CD4-positive, alpha-beta memory T cell (primary cell): ENCODE data around the gene CEP55. TPM values are rescaled to one million over a fixed set of nuclear protein-coding genes. Genes with fewer than 3 reads are reported as not detected.
"Not testable (repeated sequence)": the region's sequence is repeated elsewhere in the genome, so short reads cannot be mapped to it uniquely, and the experiment has no call there.

Experiments
- CTCF ChIA-PET: fragments of 350-600 bp; sonication (Branson Sonifier 250); formaldehyde crosslinking; loops from one replicate; lab custom pipeline; 2021; ENCODE audit warnings: inconsistent platforms; ENCODE audit not compliant: partially characterized antibody; lab: Charles Lee
- POLR2A ChIA-PET: fragments of 350-600 bp; sonication (Branson Sonifier 250); formaldehyde crosslinking; loops from one replicate; lab custom pipeline; 2021; ENCODE audit not compliant: partially characterized antibody; lab: Charles Lee
- DNase-seq, 5 donors: peaks; one replicate each; pipeline versions ENCODE4 v3.0.0 to v3.0.0-alpha.2; 2020 to 2022; ENCODE audit warnings: mixed read lengths in 1 of 5
- H3K27ac ChIP-seq: one replicate; pipeline ENCODE4 v1.7.0; 2013; ENCODE audit warnings: low read depth, low read length
- H3K27me3 ChIP-seq: 2 replicates; pipeline ENCODE4 v1.7.0; 2013; ENCODE audit warnings: mild to moderate bottlenecking, low read length, moderate library complexity; ENCODE audit not compliant: insufficient read depth
- H3K36me3 ChIP-seq: 2 replicates; pipeline ENCODE4 v1.7.0; 2013; ENCODE audit warnings: mild to moderate bottlenecking, low read length, moderate library complexity; ENCODE audit not compliant: insufficient read depth
- H3K4me1 ChIP-seq: 2 replicates; pipeline ENCODE4 v1.7.0; 2013; ENCODE audit warnings: mild to moderate bottlenecking, low read length, moderate library complexity; ENCODE audit not compliant: insufficient read depth
- H3K4me3 ChIP-seq, 2 donors: one replicate each; pipeline ENCODE4 v1.7.0; 2013; ENCODE audit warnings: low read length in 2 of 2, mild to moderate bottlenecking in 1 of 2
- H3K9me3 ChIP-seq, 2 donors: one replicate each; pipeline ENCODE4 v1.7.0; 2013; ENCODE audit warnings: low read length in 2 of 2, control low read depth in 1 of 2; ENCODE audit not compliant: control insufficient read depth in 1 of 2
- H3K27ac Mint-ChIP-seq, 7 donors: one replicate each; pipeline ENCODE4 v1.8.0; 2020 to 2021; ENCODE audit warnings: mixed read lengths in 7 of 7, mild to moderate bottlenecking in 6 of 7, inconsistent platforms in 3 of 7, moderate library complexity in 3 of 7
- H3K27me3 Mint-ChIP-seq, 2 donors: one replicate each; pipeline ENCODE4 v1.8.0; 2020 to 2021; ENCODE audit warnings: mixed read lengths in 2 of 2
- H3K36me3 Mint-ChIP-seq, 2 donors: one replicate each; pipeline ENCODE4 v1.8.0; 2020 to 2021; ENCODE audit warnings: mixed read lengths in 2 of 2, inconsistent platforms in 1 of 2, mild to moderate bottlenecking in 1 of 2
- H3K4me1 Mint-ChIP-seq, 4 donors: one replicate each; pipeline ENCODE4 v1.8.0; 2020 to 2021; ENCODE audit warnings: mixed read lengths in 4 of 4, mild to moderate bottlenecking in 1 of 4
- H3K4me3 Mint-ChIP-seq, 8 donors: one replicate each; pipeline ENCODE4 v1.8.0; 2020 to 2021; ENCODE audit warnings: mixed read lengths in 8 of 8, mild to moderate bottlenecking in 7 of 8, moderate library complexity in 6 of 8, inconsistent platforms in 3 of 8
- H3K9me3 Mint-ChIP-seq, 8 donors: one replicate each; pipeline ENCODE4 v1.8.0; 2020 to 2021; ENCODE audit warnings: mixed read lengths in 8 of 8, mild to moderate bottlenecking in 5 of 8, inconsistent platforms in 3 of 8, moderate library complexity in 1 of 8
- intact Hi-C: fragments of 100-400 bp; cut with micrococcal nuclease; formaldehyde crosslinking; loops from one replicate; pipeline ENCODE4 v1.15.1; 2023
- polyA plus RNA-seq, 2 donors: library from polyadenylated mRNA; unstranded; fragments of 300-500 nt; fragmentation: Illumina TruSeq; gene quantifications; one replicate each; pipeline ENCODE4 v1.2.3, GENCODE V29; 2021
- total RNA-seq, 2 experiments: library from RNA; stranded (reverse); gene quantifications; one replicate each; pipeline ENCODE4 v1.2.3, GENCODE V29; 2021

The CEP55 gene
- total and polyA plus RNA-seq, 4 experiments from 2014 or later = 0.17 to 0.69 (median 0.33) TPM

DNA sequence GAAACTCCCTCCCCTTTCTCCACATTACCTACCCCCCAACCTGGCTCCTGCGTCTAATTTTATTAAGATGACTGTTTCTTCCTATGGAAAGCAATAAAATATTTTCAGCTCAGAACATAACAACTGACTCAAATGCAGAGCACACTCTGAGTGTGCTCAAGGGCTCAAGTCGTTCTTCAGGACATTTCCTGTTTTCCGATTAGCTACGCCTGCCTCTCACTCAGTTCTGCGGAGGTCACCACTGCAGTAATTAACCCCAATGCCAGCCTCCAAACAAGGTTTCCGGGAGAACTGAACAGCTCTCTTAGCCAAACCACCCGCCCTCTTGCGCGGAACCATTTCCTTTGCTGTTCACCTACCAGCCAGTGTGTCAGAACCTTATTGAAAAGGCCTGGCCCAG is 33.5 kb upstream of the CEP55 start:
- Histone ChIP-seq H3K4me1 (peaks cover 17% of the 10 kb centered on the region), H3K4me3 (no peak overlapping the region), H3K27ac (no peak overlapping the region), H3K27me3 (no peaks in the 10 kb centered on the region), H3K36me3 (no peaks in the 10 kb centered on the region), H3K9me3 (no peaks in the 10 kb centered on the region)
- intact Hi-C loops = no loop called here
- Mint-ChIP-seq H3K9me3 (peaks cover 0 to 2% (median 0%) of the 10 kb centered on the region in 8 donors), H3K27me3 (peaks cover 0 to 2% of the 10 kb centered on the region in 2 donors), H3K4me1 (peaks cover 5 to 23% (median 12%) of the 10 kb centered on the region in 4 donors), H3K36me3 (no peaks in the 10 kb centered on the region), H3K4me3 (peak overlapping the region in 7 of 8 donors; percentile 23 to 63 (median 58)), H3K27ac (peak overlapping the region in 5 of 7 donors; percentile 1 to 47 (median 32))
- POLR2A ChIA-PET = interaction anchor here (0.8 to 1.2 kb wide), 2 partner anchors 49 to 71 kb away, joined by 3 to 4 read pairs; no protein-coding TSS in a partner anchor
- CTCF ChIA-PET = interaction anchor here (1.1 to 1.6 kb wide), 2 partner anchors 19 to 104 kb away, joined by 3 to 11 read pairs; partner anchors contain the start of gene MYOF
- peak in 1 of 5 donors; percentile 2 for DNase-seq

DNA sequence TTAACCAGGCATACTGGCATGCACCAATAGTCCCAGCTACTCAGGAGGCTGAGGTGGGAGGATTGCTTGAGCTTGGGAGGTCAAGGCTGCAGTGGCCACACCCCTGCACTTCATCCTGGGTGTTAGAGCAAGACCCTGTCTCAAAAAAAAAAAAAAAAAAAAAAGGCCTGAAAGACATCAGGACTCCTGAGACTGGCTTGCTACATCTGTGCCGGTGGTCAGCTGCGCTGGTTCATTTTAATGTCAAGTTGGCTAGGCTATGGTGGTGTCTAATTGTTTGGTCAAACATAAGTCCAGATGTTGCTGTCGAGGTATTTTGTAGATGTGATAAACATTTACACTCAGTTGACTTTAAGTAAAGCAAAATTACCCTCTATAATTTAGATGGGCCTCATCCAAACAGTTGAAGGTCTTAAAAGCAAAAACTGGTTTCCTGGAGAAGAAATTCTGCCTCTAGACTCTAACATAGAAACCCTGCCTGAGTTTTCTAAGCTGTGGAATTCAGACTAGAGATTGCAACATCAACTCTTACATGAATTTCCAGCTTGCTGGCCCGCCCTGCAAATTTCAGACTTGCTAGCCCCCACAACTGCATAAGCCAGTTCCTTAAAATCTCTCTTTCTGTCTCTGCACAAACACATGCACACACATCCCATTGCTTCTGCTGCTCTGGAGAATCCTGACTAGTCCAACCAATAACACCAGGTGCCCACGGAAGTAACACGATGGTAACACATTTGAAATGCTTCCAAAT is 32.5 kb upstream of the CEP55 start:
- H3K9me3 Mint-ChIP-seq = peaks cover 0 to 4% (median 0%) of the 10 kb centered on the region in 8 donors
- no peak overlapping the region for H3K27ac Mint-ChIP-seq
- peaks cover 0 to 2% of the 10 kb centered on the region in 2 donors for H3K27me3 Mint-ChIP-seq
- H3K4me1 Mint-ChIP-seq = peaks cover 5 to 23% (median 12%) of the 10 kb centered on the region in 4 donors
- no peak overlapping the region for H3K27ac ChIP-seq
- intact Hi-C loops = no loop called here
- no peak overlapping the region for H3K4me3 ChIP-seq
- DNase-seq = no peak
- no peaks in the 10 kb centered on the region for H3K9me3 ChIP-seq
- no peak overlapping the region for H3K4me3 Mint-ChIP-seq
- POLR2A ChIA-PET = interaction anchor here (1.2 kb wide), 1 partner anchor 50 kb away, joined by 4 read pairs; no protein-coding TSS in a partner anchor
- H3K27me3 ChIP-seq = no peaks in the 10 kb centered on the region
- H3K4me1 ChIP-seq = peaks cover 17% of the 10 kb centered on the region
- CTCF ChIA-PET = interaction anchor here (1.2 to 1.9 kb wide), 4 partner anchors 18 to 88 kb away, joined by 4 to 11 read pairs (median 5); partner anchors contain the start of gene MYOF
- H3K36me3 Mint-ChIP-seq = no peaks in the 10 kb centered on the region
- H3K36me3 ChIP-seq = no peaks in the 10 kb centered on the region

DNA sequence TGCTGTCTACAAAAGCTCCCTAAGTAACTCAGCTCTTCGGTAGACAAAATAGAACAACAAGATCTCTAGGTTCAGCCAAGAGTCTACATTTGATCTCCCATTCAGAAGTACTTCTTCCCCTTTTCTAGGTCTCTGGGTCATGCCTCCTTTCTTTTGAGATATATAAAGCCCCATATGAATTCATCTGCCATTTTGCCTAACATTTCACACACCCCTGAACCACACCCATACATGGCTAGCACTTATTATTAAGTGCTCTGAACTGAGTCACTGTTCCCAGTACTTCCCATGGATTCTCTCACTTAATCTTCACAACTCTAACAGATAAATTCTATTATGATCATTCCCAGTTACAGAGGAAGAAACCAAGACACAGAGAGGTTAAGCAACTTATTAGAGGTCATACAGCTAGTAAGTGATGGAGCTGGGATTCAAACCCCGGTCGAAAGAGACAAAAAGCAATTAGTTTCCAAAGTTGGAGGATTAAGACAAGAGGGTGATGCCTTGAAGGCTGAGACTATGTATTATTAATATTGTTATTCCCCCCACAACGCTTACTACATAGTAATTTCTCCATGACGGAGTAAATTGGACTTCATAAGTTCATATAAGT is 31.5 kb upstream of the CEP55 start:
- no peaks in the 10 kb centered on the region for H3K27me3 ChIP-seq
- no peak overlapping the region for H3K27ac Mint-ChIP-seq
- H3K27me3 Mint-ChIP-seq = peaks cover 0 to under 1% of the 10 kb centered on the region in 2 donors
- no peak for DNase-seq
- H3K4me3 ChIP-seq = no peak overlapping the region
- no peaks in the 10 kb centered on the region for H3K36me3 Mint-ChIP-seq
- no peaks in the 10 kb centered on the region for H3K36me3 ChIP-seq
- peaks cover 0 to 4% (median 0%) of the 10 kb centered on the region in 8 donors for H3K9me3 Mint-ChIP-seq
- no peak overlapping the region for H3K27ac ChIP-seq
- intact Hi-C loops = no loop called here
- H3K4me1 Mint-ChIP-seq = peaks cover 5 to 23% (median 12%) of the 10 kb centered on the region in 4 donors
- ChIA-PET CTCF (interaction anchor here (1.2 to 1.9 kb wide), 3 partner anchors 17 to 89 kb away, joined by 4 to 5 read pairs (median 5); partner anchors contain the start of gene MYOF), POLR2A (no interaction called here)
- H3K4me1 ChIP-seq = peaks cover 17% of the 10 kb centered on the region
- H3K9me3 ChIP-seq = no peaks in the 10 kb centered on the region
- no peak overlapping the region for H3K4me3 Mint-ChIP-seq

DNA sequence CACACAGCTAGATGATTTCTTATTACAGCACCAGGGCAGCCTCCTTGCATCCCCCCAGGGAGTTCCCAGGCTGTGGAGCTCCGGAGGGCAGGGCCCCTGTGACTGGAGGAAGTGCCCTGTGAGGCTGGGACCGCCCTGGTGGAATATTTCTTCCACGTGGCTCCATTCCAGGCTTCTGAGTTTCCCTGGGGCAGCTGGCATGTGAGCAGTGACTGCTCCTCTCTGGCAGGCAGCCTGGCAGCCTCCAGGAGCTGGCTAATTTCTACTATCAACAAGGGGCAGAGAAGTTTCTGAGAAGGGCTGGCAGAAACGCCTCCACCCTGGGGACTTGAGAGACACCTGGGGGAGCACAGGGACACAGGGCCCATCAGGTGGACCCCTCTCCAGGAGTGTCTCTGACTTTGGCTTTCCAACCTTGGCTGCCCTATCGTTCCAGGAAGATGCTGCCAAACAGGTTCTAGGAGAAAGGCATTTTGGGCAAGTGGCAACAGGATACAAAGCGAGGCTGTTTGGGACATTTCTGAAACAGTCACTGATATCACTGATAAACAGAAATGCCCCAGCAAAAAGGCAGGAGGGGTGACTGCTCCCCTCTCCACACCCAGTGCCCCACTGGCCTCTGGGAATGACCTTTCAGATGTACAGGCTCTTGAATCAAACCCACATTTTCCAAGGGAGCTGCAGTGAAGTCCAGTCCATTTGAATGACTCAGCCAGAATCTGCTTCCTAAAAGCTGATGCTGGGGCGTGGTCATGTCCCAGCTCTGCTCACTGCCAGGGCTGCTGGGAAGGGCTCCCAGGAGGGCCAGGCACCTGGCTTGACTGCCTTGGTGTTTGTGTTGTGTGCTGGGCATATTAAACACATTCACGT is 30.4 kb upstream of the CEP55 start:
- intact Hi-C loops = no loop called here
- no peak overlapping the region for H3K27ac ChIP-seq
- no peaks in the 10 kb centered on the region for H3K9me3 ChIP-seq
- H3K27me3 Mint-ChIP-seq = no peaks in the 10 kb centered on the region
- no peaks in the 10 kb centered on the region for H3K36me3 ChIP-seq
- H3K27ac Mint-ChIP-seq = no peak overlapping the region
- POLR2A ChIA-PET = no interaction called here
- DNase-seq = no peak
- H3K4me1 Mint-ChIP-seq = peaks cover 5 to 23% (median 12%) of the 10 kb centered on the region in 4 donors
- CTCF ChIA-PET = interaction anchor here (1.7 to 1.9 kb wide), 2 partner anchors 16 to 45 kb away, joined by 5 read pairs; partner anchors contain the start of gene MYOF
- no peaks in the 10 kb centered on the region for H3K36me3 Mint-ChIP-seq
- H3K9me3 Mint-ChIP-seq = peaks cover 0 to 4% (median 0%) of the 10 kb centered on the region in 8 donors
- peaks cover 17% of the 10 kb centered on the region for H3K4me1 ChIP-seq
- H3K27me3 ChIP-seq = no peaks in the 10 kb centered on the region
- no peak overlapping the region for H3K4me3 Mint-ChIP-seq
- H3K4me3 ChIP-seq = no peak overlapping the region

DNA sequence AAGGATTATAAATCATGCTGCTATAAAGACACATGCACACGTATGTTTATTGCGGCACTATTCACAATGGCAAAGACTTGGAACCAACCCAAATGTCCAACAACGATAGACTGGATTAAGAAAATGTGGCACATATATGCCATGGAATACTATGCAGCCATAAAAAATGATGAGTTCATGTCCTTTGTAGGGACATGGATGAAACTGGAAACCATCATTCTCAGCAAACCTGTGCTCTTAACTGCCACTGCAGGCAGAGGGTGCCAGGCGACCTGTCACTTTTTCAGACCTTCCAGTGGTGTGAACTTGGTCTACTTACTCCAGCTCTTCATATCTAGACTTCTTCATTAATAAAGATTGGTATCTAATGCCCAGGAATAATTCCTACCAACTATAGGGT is 28.8 kb upstream of the CEP55 start:
- H3K4me3 ChIP-seq, H3K9me3 ChIP-seq, H3K4me1 ChIP-seq, H3K36me3 Mint-ChIP-seq, H3K27ac ChIP-seq, H3K36me3 ChIP-seq, H3K9me3 Mint-ChIP-seq, H3K4me3 Mint-ChIP-seq, H3K27me3 ChIP-seq, H3K27me3 Mint-ChIP-seq, DNase-seq, POLR2A ChIA-PET, intact Hi-C loops, H3K27ac Mint-ChIP-seq: not testable (repeated sequence)
- CTCF ChIA-PET = interaction anchor here (1.1 to 1.4 kb wide), 2 partner anchors 15 to 91 kb away, joined by 3 to 5 read pairs; no protein-coding TSS in a partner anchor
- H3K4me1 Mint-ChIP-seq = peaks cover 5 to 11% (median 6%) of the 10 kb centered on the region in 4 donors

DNA sequence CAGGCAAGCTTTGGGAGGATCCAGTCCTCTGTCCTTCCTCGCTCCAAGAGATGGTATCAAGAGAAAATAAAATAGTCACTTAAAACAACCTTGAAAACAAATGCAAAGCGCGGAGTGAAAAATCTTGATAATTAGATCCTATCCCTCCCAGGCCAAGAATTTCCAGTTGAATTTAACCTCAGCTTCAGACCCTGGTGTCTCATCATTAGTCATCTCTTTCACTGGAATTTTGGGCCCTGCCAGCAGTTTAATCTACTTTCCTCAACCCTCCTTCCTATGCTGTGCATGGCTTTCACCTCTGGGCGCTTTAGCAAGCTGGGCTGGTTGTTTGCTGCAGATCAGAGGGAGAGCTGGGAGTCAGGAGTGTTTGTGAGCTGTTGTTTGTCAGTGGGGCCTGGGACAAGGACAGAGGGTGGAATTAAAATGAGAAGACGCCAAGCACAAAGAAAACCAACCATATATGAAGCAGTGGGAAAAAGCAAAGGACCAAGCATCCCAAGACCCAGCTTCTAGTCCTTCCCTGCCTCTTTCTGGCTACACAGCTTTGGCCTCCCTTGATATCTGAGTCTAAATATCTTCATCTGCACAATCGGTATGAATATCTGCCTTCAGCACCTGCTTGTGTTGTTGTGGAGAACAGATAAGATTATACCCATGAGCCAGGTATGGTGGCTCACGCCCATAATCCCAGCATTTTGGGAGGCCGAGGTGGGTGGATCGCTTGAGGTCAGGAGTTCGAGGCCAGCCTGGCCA is 27.8 kb upstream of the CEP55 start:
- no peak overlapping the region for H3K27ac Mint-ChIP-seq
- peaks cover 0 to 2% (median 0%) of the 10 kb centered on the region in 8 donors for H3K9me3 Mint-ChIP-seq
- Histone ChIP-seq H3K9me3 (no peaks in the 10 kb centered on the region), H3K27ac (no peak overlapping the region), H3K36me3 (no peaks in the 10 kb centered on the region), H3K4me3 (no peak overlapping the region), H3K27me3 (no peaks in the 10 kb centered on the region), H3K4me1 (no peaks in the 10 kb centered on the region)
- intact Hi-C loops = no loop called here
- ChIA-PET POLR2A (no interaction called here), CTCF (interaction anchor here (1.1 to 1.4 kb wide), 2 partner anchors 14 to 92 kb away, joined by 3 to 5 read pairs; no protein-coding TSS in a partner anchor)
- no peaks in the 10 kb centered on the region for H3K27me3 Mint-ChIP-seq
- no peaks in the 10 kb centered on the region for H3K36me3 Mint-ChIP-seq
- peaks cover 0 to 5% (median under 1%) of the 10 kb centered on the region in 4 donors for H3K4me1 Mint-ChIP-seq
- H3K4me3 Mint-ChIP-seq = no peak overlapping the region
- no peak for DNase-seq
